Occipital lobe (tissue), 2 donors: ENCODE data around the gene ADORA2A. TPM values are rescaled to one million over a fixed set of nuclear protein-coding genes. Genes with fewer than 3 reads are reported as not detected.

ENCODE experiments used
- DNase-seq: peaks from one replicate; lab custom pipeline; 2025; lab: John Stamatoyannopoulos, UW
- total RNA-seq: library from RNA; depleted of rRNA; stranded (reverse); fragments of >200 nt; gene quantifications from one replicate; pipeline ENCODE4 v1.2.3, GENCODE V29; 2014

The ADORA2A gene
- total RNA-seq, 1 donor from 2014 or later = 8.0 TPM

DNA sequence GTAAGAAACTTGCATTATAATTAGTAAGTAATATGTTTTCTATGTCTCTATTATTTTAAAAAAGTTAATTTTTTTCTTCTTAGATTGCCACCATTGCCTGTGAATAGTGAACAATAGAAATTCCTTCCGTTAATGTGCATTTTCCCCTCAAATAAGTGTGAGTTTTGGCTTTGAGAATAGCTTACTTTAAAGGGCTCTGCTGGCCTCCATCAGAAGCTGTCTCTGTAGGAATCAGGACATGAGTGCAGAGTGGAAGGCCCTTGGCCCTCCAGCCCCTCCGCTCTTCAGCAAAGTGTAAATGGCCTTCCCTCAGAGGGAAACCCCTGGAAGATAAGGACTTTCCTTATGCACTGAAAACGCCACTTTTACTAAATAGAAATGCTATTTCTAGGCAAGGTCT is 24.1 kb upstream of the ADORA2A start:
- DNase-seq = no peak

DNA sequence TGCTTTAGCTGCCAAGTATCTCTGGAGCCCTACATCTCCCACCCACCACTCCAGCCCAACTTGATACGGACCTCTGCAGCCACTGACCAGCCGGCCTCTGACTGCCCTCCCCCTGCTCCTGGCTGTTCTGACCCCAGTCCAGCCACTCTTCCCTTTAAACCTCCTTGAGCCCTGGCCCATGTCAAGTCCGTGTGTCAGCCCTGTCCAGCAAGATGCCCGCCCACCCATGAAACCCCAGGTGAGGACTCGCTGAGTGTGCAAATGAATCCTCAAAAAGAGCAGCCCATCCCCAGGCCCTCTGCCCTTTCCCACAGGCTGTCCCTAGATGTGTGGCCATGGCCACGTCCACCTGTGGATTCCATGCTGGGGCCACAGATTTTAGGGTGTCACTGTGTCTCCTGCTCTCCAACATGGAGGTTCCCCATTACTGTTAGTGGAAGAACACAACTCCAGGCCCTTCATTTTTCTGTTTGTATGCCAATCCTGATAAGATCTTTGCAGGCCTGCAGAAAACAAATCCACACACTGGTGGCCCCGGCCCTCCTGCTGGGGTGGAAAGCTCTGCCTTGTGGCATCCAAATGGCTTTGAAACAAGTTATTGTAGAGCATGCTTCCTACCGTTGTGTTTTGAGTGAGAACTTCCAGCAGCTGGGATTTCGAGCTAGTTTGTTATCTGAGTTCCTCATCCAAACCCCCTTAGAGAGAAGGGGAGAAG is 22.7 kb upstream of the ADORA2A start:
- DNase-seq = no peak

DNA sequence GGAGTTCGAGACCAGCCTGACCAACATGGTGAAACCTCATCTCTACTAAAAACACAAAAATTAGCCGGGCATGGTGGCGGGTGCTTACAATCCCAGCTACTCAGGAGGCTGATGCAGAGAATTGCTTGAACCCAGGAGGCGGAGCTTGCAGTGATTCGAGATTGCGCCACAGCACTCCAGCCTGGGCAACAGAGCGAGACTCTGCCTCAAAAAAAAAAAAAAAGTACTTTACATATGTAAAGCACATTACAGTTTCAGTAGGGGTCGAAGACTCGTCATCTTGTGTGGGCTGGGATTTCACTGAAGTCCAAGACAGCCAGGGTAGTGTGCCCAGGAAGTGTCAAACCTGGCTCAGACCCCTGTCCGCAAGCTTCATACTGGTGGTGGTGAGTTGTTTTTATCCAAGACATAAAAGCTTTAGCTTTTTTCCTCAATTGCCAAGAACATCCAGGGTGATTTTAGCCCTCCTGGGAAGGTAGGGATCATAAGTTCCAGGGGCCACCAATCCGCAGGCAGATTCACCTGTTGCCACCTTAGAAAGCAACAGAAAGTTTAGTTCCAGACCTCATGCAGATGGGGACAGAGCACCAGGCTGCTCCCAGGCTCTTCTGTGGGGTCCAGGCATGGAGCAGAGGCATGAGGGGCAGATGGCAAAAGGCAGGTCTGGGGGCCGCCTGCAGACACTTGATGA is 21.6 kb upstream of the ADORA2A start:
- no peak for DNase-seq

DNA sequence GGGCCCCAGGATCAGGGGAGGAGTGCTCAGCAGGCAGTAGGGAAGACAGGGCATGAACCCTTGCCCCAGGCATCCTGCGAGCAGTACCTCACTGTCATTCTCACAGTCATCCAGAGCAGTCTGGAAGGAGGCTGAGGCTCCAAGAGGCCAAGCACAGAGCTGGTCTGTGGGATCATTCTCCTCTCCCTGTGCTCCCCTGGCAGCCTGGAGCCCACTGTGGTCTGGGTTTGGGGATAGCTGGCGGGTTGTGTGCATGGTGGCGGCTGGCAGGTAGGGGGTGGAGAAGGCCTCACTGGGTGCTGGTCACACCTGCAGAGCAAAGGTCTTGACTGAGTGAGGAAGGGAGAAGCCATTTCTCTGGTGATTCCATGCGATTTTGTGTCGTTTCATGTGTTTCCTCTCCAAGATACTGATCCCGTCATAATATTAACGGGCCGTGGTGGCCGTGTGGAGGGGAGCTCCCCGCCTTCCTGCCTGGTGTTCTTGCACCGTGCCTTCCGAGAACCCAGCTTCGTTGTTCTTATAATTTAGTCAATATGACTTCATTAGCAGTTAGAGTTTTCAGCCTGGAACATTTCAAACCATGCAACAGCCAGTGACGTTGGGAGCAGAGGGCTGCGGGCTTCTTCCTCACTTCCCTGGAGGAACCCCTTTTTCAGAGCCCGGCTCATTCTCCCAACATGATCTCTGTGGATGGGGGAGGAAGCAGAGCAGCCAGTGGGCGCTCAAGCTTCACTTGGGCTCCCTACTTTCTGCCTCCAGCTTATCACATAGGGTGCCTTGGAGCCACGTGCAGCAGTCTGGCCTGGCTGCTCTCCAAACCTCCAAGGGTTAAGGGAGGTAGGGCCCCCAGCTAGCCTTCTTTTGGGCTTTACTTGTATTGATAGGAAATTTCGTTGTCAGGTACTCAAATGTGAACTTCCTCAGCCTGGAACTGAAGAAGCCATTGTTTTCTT is 20.8 kb upstream of the ADORA2A start:
- DNase-seq = no peak

DNA sequence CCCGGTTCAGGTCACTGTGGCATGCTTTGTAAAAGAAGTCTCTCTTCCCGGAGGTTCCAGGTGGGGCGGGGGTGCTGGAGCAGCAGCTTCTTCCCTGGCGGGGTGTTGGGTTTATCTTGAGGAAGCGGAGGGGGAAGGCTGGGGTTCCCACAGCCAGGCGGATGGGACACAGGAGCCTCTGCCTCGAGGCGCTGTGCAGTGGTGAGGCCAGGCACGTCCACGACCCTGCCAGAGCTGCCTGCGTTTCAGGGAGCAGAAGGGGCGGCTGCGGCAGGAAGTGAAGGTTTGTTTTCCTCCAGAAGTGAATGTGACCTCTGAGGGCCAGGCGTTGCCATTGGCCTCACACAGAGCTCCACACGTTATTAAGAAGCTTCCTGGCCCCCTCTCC is 20.1 kb upstream of the ADORA2A start:
- DNase-seq = no peak

DNA sequence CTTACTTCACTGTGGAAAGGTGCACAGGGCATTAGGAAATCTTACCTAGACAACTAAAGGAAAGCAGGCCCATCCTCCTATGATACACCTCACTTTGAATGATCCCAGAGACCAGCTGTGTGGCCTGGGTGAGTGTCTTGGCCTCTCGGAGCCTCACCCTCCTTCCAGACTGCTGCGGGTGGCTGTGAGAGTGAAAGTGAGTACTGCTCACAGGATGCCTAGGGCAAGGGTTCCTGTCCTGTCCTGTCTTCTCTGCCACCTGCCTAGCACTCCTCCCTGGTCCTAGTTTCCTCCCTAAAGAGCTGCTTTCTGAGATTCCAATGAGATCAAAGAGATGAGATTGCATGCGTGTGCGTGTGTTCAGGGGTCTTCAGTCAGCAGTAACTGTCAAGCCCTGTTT is 19.5 kb upstream of the ADORA2A start:
- DNase-seq = no peak

DNA sequence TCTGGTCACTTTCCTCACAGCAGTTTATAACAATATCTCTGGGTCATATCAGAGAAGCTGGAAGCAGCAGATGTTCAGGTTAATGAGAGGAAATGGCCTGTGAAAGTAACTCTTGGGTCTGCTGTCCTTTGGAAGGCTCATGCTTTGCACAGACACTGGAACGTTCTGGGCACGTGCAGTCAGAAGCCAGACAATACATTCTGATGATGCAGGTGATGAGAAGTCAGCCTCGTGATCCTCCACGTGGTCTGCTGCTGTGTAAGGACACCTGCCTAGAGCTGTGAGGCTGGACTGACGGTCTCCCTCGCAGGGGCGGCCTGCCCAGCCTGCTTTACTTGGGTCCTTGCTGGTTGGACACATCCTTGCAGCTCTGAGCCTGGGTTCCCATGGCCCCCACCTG is 18.8 kb upstream of the ADORA2A start:
- DNase-seq = no peak

DNA sequence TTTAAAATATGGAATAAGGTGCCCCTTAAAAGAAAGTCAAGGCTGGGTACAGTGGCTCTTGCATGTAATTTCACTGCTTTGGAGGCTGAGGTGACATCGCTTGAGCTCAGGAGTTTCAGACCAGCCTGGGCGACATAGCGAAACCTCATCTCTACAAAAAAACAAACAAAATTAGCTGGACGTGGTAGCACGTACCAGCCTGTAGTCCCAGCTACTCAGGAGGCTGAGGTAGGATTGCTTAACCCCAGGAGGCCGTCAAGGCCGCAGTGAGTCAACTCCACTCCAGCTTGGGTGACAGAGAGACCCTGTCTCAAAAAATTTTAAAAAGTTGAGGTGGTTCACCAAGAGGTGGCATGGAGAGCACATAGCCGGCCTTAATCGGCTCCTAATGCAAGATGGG is 17.7 kb upstream of the ADORA2A start:
- DNase-seq = no peak

DNA sequence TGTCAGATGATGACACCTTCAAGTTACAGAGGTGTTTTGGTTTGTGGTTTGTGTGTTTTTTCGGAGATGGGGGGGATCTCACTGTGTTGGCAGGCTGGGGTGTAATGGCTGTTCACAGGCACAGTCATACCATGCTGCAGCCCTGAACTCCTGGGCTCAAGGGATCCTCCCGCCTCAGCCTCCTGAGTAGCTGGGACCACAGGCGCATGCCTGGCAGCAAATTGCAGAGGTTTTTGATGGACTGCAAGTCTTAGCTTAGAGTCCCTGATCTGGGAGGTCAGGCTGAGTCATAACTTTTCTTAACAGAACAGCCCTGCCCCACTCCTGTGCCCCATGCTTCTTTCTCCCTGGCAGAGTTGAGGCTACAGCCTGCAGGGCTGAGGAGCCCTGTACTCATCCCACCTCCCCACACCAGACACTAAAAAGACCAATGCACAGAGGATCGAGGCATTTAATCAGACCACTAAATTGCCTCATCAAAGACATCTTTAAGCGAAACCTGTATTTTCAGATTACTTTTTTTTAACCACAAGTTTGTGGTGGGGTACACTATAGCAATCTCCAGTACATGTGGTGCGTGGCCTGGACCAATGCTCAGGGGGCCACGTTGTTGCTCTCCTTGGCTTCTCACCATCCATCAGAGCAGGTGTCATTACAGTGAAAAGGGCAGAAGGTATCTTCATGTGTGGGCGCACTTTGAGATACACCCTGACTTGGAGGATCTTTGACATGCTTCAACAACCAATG is 17.1 kb upstream of the ADORA2A start:
- DNase-seq = no peak

DNA sequence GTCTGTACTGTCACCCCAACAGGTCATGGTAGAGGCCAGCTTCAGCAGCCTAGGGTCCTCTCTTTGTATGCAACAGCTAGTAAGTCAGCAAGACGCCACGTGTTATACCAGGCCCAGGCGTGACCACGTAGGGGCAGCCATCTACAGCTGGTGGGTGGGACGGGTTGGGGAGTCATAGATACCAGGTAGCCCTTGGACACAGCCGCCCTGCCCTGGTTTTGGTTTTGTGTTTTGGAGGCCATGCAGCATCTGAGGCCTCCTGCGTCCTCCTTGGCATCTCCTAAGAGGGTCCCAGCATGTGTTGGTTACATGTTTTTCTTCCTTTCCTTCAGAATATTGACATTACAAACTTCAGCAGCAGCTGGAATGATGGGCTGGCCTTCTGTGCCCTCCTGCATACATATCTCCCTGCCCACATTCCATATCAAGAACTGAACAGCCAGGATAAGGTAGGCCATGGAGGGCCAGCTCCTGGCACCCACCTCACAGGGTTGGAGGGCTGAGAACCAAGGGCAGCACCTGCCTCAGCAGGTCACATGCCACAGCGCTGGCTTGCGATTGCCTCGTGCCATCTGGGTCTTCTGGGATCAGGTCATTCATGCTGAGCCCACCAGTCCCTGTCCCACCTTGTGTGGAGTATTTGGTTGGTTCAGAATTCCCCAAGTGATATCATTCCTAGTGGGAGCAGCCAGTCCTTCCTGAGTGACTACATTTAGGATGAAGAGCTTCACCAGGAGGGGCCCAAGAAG is 16.0 kb upstream of the ADORA2A start:
- no peak for DNase-seq

DNA sequence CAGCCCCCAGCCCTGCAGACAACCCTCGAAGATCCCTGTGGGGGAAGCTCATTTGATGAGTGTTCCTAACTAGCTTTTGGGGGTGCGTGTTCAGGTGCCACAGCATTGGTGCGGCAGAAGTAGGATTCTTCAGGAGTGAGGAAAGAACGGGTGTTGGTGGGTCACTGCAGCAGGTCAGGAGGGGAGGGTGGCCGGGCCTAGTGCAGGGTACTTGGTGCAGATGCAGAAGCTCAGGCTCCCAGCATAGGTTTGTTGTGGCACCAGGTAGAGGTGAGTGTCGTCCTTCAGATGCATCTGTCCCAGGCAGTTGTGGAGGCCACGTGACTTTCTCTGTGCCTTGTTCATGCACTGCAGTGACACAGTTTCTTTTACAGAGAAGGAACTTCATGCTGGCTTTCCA is 15.1 kb upstream of the ADORA2A start:
- no peak for DNase-seq

DNA sequence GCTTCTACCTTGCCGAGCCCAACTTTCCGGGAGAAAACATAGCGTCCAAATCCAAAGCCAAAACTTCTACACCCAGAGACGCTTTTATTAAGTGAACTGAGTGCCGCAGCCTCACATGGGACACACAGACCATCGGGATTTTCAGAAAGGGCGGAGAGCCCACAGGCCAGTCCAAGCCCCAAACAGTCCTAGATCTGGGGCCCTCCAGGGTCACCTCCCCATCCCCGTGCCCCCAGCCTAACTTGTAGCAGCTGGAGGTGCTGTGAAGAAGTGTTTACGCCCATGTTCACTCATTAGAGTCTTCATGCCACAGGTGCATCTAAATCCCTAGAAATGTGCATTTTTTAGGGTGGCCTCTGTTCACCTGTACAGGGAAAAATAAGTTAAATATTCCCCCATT is 14.1 kb upstream of the ADORA2A start:
- no peak for DNase-seq

DNA sequence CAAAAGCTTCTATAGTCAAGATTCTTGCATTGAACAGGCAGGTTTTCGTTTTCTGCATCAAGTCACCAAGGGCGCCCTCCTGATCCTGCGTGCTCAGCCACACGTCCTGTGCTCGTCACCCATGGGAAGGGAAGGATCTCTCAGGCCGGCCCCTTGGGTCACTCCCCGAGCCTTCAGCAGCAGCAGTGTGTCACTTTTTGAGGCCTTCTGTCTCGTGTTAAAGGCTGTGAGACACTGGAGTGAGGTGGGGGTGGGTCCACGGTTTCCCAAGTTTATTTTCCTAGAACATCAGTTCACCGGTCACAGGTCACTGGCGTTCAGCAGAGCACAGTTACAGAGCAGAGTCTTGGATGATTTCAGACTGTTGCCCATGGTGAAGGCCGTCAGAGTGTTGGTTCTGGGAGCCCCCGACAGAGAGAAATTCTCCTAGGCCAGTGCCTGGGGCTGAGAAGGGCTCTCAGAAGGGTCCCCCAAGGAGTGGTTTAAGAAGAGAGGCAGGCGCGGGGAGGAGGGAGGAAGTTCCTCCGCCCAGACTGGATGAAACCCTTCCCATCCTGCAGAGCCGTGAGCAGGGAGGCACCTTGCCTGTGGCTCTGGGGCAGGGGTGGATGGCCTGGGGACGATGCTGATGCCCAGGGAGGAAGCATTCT is 13.5 kb upstream of the ADORA2A start:
- no peak for DNase-seq

DNA sequence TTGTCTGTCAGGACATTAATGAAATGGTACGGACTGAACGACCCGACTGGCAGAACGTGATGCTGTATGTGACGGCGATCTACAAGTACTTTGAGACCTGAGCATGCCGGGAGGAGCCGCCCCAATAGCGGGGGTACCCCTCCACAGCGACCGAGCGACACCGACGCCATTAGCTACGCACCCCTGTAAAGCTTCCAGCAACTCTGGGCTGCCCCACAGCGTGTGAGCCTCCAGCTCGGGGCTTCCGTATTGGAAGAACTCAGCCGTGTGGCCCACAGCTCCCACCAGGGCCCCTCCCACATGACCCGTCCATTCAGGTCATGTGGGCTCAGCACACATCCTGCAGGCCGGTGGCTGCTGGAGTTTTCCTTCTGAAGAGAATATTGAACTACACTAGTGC is 12.9 kb upstream of the ADORA2A start:
- no peak for DNase-seq

DNA sequence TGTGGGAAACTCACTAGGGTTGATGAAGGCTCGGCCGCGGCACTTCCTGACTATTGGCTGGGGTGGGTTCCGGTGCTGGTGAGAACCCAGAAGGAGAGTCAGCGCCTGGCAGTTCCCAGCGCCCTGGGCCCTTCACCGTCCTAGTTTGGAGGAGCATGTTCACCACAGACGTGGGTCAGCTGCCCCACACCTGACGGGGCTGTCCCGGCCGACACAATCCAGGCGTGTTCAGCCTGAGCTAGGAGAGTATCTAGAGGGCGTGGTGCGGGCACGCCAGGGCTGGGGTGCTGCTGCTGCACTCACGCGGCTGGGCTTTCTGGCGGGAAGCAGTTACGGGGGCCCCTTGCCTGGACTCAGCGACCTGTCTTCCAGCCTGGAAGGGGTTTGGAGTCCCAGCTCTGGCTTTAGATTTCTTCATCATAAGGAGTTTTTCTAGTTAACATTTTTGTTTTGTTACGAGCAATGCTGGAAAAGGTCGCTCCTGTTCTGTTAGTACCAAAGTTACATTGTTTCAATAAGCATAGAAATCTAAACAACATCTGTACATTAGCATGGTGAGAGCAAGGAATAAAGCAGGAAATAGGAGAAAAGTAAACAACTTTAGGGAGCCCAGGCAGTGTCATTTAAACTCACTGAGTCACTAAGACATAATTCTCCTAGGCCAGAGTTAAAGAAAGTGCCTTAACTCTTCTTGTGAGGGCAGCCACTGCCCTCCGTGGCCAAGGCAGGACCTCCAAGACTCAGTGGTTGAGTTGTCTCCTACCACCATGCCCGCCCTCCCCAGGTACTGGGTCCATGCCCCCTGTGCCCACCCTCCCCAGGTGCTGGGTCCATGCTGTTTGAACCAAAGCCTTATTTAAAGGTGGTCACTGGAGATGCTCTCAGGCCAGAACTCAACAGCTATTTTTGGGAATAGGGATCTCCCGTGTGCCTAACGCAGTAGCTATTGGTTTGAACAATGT is 12.1 kb upstream of the ADORA2A start:
- no peak for DNase-seq

DNA sequence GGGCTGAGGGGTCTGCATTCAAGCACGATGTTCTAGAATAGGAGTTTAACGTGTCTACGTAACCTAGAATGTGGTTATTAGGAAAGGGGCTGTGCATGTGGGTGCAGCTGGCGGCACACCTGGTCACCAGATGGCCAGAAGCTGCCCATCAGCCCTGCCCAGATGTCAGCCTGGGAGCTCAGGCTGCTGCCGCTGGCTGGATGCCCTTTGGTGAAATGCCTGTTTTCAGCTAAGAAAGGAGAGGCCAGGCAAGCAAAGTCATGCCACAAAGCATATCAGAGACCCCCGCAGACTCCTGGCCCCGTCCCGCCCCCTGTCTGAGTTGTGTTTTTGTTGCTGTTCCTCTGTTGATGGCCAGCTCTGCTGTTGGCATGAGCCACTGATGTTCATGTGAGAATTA is 11.3 kb upstream of the ADORA2A start:
- no peak for DNase-seq

DNA sequence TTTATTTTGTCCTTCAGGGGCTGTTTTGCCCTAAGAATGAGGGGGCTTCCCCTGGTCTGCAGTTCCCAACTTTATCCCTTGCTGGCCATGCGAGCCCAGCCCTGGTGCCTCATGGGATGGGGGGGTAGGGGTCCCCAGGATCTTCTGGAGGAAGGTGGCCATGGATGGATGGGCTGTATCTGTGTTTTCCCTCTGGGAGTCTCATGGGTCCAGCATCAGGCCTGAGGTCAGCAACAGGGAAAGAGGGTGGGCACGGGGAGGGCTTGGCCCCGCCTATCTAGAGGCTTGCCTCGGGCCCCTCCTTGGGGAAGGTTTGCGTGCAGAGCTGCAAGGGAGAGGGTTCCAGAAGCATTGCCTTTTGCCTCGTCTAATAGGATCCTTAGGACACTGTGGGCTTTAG is 10.8 kb upstream of the ADORA2A start:
- no peak for DNase-seq

DNA sequence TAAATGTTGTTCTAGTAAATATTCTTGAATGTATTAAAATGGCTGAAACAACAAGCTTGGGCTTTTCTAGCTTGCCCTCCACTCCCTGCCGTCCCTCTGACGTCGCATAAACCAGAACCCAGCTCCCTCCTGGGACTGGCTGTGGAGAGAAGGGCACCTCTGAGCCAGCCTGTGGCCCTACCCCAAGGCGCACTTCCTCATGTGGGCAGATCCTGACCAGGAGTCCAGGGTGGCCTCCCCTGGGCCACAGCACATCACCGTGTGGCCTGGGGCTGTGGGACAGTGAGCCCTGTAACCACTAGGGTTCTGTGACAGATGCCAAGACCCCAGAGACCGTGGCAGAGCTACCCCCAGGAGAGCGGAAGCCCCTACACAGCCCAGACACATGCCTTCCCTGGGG is 10.2 kb upstream of the ADORA2A start:
- DNase-seq = no peak
